Measurements from ENCODE around the gene NOC4L.

GRCh38 chr12:132131952-132132351 lies 12.3 kb upstream of the NOC4L start:
- TF ChIP-seq EZH2 (IDR thresholded peaks at IDR 0.05; ENCODE audit: insufficient read depth, low read length): no peak
- no peak for TF ChIP-seq CTCF (IDR thresholded peaks at IDR 0.05; ENCODE audit: insufficient read depth, low read depth, low read length)
